Pancreas (tissue), 10 donors: ENCODE data around the gene CHI3L2. TPM values are rescaled to one million over a fixed set of nuclear protein-coding genes. Genes with fewer than 3 reads are reported as not detected.

ENCODE experiments used
- ATAC-seq, 4 donors: fragments of 200-7000 bp; cut with Tn5 transposase; one replicate each; pipeline versions ENCODE4 v1.8.0 to v1.9.1; 2020; ENCODE audit warnings: mild to moderate bottlenecking in 4 of 4, moderate library complexity in 4 of 4
- DNase-seq, 6 donors: peaks; one replicate each; pipeline ENCODE4 v3.0.0-alpha.2; 2020
- FAIRE-seq: peaks from 2 replicates; lab custom pipeline; 2012; peaks lifted over from hg19 to GRCh38; lab: Jason Lieb, UNC
- H3K27ac ChIP-seq, 4 donors: fragments of 200-600 bp; sonication (generic); 1 replicate in 3 of 4; 2 replicates in 1 of 4; pipeline versions ENCODE4 v1.5.0 to v1.8.0; 2020
- H3K27me3 ChIP-seq, 4 donors: fragments of 200-600 bp; one replicate each; pipeline ENCODE4 v1.8.0; 2021
- H3K36me3 ChIP-seq, 3 donors: fragments of 200-600 bp; sonication (generic) in 1 of 3; one replicate each; pipeline versions ENCODE4 v1.5.0 to v1.8.0; 2020 to 2021
- H3K4me1 ChIP-seq, 3 donors: fragments of 200-600 bp; one replicate each; pipeline ENCODE4 v1.8.0; 2021
- H3K4me3 ChIP-seq, 4 donors: fragments of 200-600 bp; sonication (generic) in 2 of 4; one replicate each; pipeline versions ENCODE4 v1.5.0 to v1.8.0; 2020 to 2021
- H3K9me3 ChIP-seq, 4 donors: fragments of 200-600 bp; one replicate each; pipeline ENCODE4 v1.8.0; 2021
- CTCF ChIP-seq, 4 donors: fragments of 200-600 bp; sonication (generic) in 3 of 4; IDR thresholded peaks; one replicate each; pipeline versions ENCODE4 v1.5.0 to v1.8.0; 2021; ENCODE audit warnings: antibody characterized with exemption in 4 of 4
- WGBS, 2 donors: extraction: QIAGEN DNeasy Blood & Tissue Kit; methylation state at CpG; one replicate each; pipeline ENCODE4 v1.1.7; 2013; 5-methylcytosine and 5-hydroxymethylcytosine counted together
- intact Hi-C, 3 donors: fragments of 100-400 bp; cut with DNase I; formaldehyde crosslinking; loops; one replicate each; pipeline versions ENCODE4 v1.11.1 to v1.14.2; 2022
- polyA plus RNA-seq, 2 donors: library from polyadenylated mRNA; stranded (reverse); fragments of 200-250 nt; gene quantifications; one replicate each; pipeline ENCODE4 v1.2.3, GENCODE V29; 2013
- total RNA-seq, 6 donors: library from RNA; stranded (reverse); fragmentation: NEBNext Ultra II Directional in 4 of 6; extraction: Animal tissue kit (Norgen Biotek cat#: 25700) in 4 of 6; gene quantifications; one replicate each; pipeline versions ENCODE4 v1.2.1 to v1.2.4, GENCODE V29; 2021 to 2023
- donor health status: healthy with polysubstance abuse.
- donor health status: DM: no; HTN: no; CAD: no; lungs with moderate emphysema.
- donor health status: DM: no; HTN: no; CAD: no.
- donor health status: control.
- donor health status: control.
- donor health status: Bipolar disorder and iron deficiency.
- donor health status: DM: yes; HTN: yes; CAD: no.
- donor health status: DM: no; HTN: no; CAD: no.
- donor health status: DM: no; HTN: no; CAD: no.
- donor health status: DM: yes; HTN: yes; CAD: no.

The CHI3L2 gene
- total and polyA plus RNA-seq, 8 donors = 0.07 to 1.2 (median 0.66) TPM; not detected in 3

GRCh38 chr1:111203681-111204200 lies 23.8 kb upstream of the CHI3L2 start:
- Histone ChIP-seq H3K4me3 (peak overlapping the region; percentile 67 to 71 (median 70)), H3K9me3 (no peaks in the 10 kb centered on the region), H3K4me1 (peaks cover 32 to 41% (median 38%) of the 10 kb centered on the region in 3 donors), H3K36me3 (no peaks in the 10 kb centered on the region), H3K27me3 (no peaks in the 10 kb centered on the region), H3K27ac (peak overlapping the region; percentile 86 to 95 (median 94))
- FAIRE-seq (no peak), ATAC-seq (peak; percentile 68 to 82 (median 76)), DNase-seq (peak; percentile 77 to 93 (median 84))
- WGBS, 2 donors = 2 to 3% methylated on average over 28 to 41 of the region's 41 CpGs
- intact Hi-C loops = no loop called here
- TF ChIP-seq CTCF (IDR thresholded peaks at IDR 0.05) = no peak

GRCh38 chr1:111204201-111204982 lies 23.1 kb upstream of the CHI3L2 start:
- 2% methylated on average over 44 to 61 of the region's 61 CpGs for WGBS, 2 donors
- H3K27me3 ChIP-seq = no peaks in the 10 kb centered on the region
- H3K27ac ChIP-seq = peak overlapping the region; percentile 86 to 95 (median 94)
- H3K4me1 ChIP-seq = peaks cover 26 to 40% (median 37%) of the 10 kb centered on the region in 3 donors
- ATAC-seq (peak; percentile 75 to 85 (median 82)), DNase-seq (peak; percentile 73 to 91 (median 82)), FAIRE-seq (no peak)
- TF ChIP-seq CTCF (IDR thresholded peaks at IDR 0.05) = no peak
- no peaks in the 10 kb centered on the region for H3K9me3 ChIP-seq
- no peaks in the 10 kb centered on the region for H3K36me3 ChIP-seq
- H3K4me3 ChIP-seq = peak overlapping the region; percentile 67 to 71 (median 70)
- intact Hi-C loops = no loop called here

GRCh38 chr1:111204983-111205713 lies 22.4 kb upstream of the CHI3L2 start:
- no peak for TF ChIP-seq CTCF (IDR thresholded peaks at IDR 0.05)
- DNase-seq (no peak), ATAC-seq (no peak), FAIRE-seq (no peak)
- Histone ChIP-seq H3K27me3 (no peaks in the 10 kb centered on the region), H3K9me3 (no peaks in the 10 kb centered on the region), H3K4me1 (peaks cover 21 to 33% (median 29%) of the 10 kb centered on the region in 3 donors), H3K27ac (peak overlapping the region; percentile 86 to 95 (median 94)), H3K36me3 (no peaks in the 10 kb centered on the region), H3K4me3 (peak overlapping the region in 1 of 4 donors; percentile 71)
- intact Hi-C loops = no loop called here
- 60 to 65% methylated on average over 9 of the region's 9 CpGs for WGBS, 2 donors

- ATAC-seq = no peak
These were observed 21.8 kb upstream of the CHI3L2 start for GRCh38 chr1:111205714-111206050.

More at GRCh38 chr1:111205714-111206050, 21.8 kb upstream of the CHI3L2 start:
- WGBS, 2 donors = 74 to 83% methylated on average over 2 of the region's 2 CpGs
- Histone ChIP-seq H3K4me1 (peaks cover 16 to 27% (median 24%) of the 10 kb centered on the region in 3 donors), H3K27me3 (no peaks in the 10 kb centered on the region), H3K27ac (peak overlapping the region in 1 of 4 donors; percentile 94), H3K4me3 (no peak overlapping the region), H3K9me3 (no peaks in the 10 kb centered on the region), H3K36me3 (no peaks in the 10 kb centered on the region)
- DNase-seq (no peak), FAIRE-seq (no peak)
- intact Hi-C loops = no loop called here
- TF ChIP-seq CTCF (IDR thresholded peaks at IDR 0.05) = no peak
